Measurements from ENCODE around the gene PEX5. TPM values are rescaled to one million over a fixed set of nuclear protein-coding genes. Genes with fewer than 3 reads are reported as not detected.

Gene PEX5
- total RNA-seq, 1 donor from 2014 or later, result 20.2 TPM

DNA sequence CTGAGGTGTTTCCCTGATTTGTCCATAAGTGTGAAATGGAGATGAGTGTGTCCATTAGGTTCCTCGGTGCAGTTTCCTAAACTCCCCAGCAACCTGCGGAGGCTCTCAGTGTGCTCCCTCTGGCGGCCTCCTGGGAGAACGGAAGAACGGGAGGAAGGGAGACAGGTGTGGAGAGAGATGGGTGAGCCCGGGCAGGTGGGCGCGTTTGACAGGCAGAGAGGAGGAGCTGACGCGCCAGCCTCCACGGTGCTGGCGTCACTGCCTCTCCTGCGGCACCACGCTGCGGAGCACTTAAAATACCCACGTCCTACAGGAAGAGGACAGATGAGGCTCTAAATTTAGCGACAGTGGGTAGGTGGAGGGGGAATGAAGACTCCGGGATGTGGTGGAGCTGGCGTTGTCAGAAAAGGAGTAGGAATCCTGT is 26.8 kb upstream of the PEX5 start:
- no peak overlapping the region for H3K4me3 ChIP-seq
- peaks cover 4% of the 10 kb centered on the region for H3K36me3 Mint-ChIP-seq

GRCh38 chr12:7169951-7170350 is 19.5 kb upstream of the PEX5 start:
- Histone ChIP-seq H4K20me1 (ENCODE audit: low read depth) (no peaks in the 10 kb centered on the region), H3K4me2 (no peak overlapping the region), H2AFZ (replicated peaks) (no peak overlapping the region), H3F3A (ENCODE audit: low read depth) (no peaks in the 10 kb centered on the region), H3K9ac (no peak overlapping the region), H3K27ac (no peak overlapping the region), H3K4me3 (no peak overlapping the region), H3K36me3 (no peaks in the 10 kb centered on the region), H3K9me3 (ENCODE audit: low read depth) (peaks cover 38% of the 10 kb centered on the region), H3K27me3 (no peaks in the 10 kb centered on the region), H3K4me1 (no peaks in the 10 kb centered on the region), H3K79me2 (ENCODE audit: low read depth) (no peaks in the 10 kb centered on the region)
- Mint-ChIP-seq H3K36me3 (no peaks in the 10 kb centered on the region), H3K4me3 (no peak overlapping the region), H3K9me3 (peaks cover 59% of the 10 kb centered on the region), H3K27ac (no peak overlapping the region), H3K4me1 (no peaks in the 10 kb centered on the region), H3K27me3 (ENCODE audit: insufficient read depth, low read depth) (peaks cover 12% of the 10 kb centered on the region)
- TF ChIP-seq EZH2phosphoT487 (IDR thresholded peaks at IDR 0.05), result no peak
- TF ChIP-seq, protein P1, sequence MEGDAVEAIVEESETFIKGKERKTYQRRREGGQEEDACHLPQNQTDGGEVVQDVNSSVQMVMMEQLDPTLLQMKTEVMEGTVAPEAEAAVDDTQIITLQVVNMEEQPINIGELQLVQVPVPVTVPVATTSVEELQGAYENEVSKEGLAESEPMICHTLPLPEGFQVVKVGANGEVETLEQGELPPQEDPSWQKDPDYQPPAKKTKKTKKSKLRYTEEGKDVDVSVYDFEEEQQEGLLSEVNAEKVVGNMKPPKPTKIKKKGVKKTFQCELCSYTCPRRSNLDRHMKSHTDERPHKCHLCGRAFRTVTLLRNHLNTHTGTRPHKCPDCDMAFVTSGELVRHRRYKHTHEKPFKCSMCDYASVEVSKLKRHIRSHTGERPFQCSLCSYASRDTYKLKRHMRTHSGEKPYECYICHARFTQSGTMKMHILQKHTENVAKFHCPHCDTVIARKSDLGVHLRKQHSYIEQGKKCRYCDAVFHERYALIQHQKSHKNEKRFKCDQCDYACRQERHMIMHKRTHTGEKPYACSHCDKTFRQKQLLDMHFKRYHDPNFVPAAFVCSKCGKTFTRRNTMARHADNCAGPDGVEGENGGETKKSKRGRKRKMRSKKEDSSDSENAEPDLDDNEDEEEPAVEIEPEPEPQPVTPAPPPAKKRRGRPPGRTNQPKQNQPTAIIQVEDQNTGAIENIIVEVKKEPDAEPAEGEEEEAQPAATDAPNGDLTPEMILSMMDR (IDR thresholded peaks at IDR 0.05), result no peak
- no peak for TF ChIP-seq EZH2 (IDR thresholded peaks at IDR 0.05)
- DNase-seq (ENCODE audit: low spot score), result no peak

More for the DNA sequence above, 26.8 kb upstream of the PEX5 start:
- Histone ChIP-seq H3F3A (ENCODE audit: low read depth) (no peaks in the 10 kb centered on the region), H3K9me3 (ENCODE audit: low read depth) (peaks cover 9% of the 10 kb centered on the region), H3K4me1 (no peaks in the 10 kb centered on the region), H3K4me2 (no peak overlapping the region), H2AFZ (replicated peaks) (peak overlapping the region; percentile 92), H3K27ac (no peak overlapping the region), H3K36me3 (no peaks in the 10 kb centered on the region), H3K27me3 (peaks cover 17% of the 10 kb centered on the region), H3K9ac (no peak overlapping the region), H4K20me1 (ENCODE audit: low read depth) (no peaks in the 10 kb centered on the region), H3K79me2 (ENCODE audit: low read depth) (no peaks in the 10 kb centered on the region)
- Mint-ChIP-seq H3K4me1 (no peaks in the 10 kb centered on the region), H3K9me3 (peaks cover 26% of the 10 kb centered on the region), H3K27me3 (ENCODE audit: insufficient read depth, low read depth) (peaks cover 11% of the 10 kb centered on the region), H3K27ac (no peak overlapping the region), H3K4me3 (no peak overlapping the region)
- no peak for TF ChIP-seq EZH2 (IDR thresholded peaks at IDR 0.05)
- TF ChIP-seq, protein P1 (IDR thresholded peaks at IDR 0.05), result peak; percentile 67
- TF ChIP-seq EZH2phosphoT487 (IDR thresholded peaks at IDR 0.05), result no peak
- peak; percentile 58 for DNase-seq (ENCODE audit: low spot score)

DNA sequence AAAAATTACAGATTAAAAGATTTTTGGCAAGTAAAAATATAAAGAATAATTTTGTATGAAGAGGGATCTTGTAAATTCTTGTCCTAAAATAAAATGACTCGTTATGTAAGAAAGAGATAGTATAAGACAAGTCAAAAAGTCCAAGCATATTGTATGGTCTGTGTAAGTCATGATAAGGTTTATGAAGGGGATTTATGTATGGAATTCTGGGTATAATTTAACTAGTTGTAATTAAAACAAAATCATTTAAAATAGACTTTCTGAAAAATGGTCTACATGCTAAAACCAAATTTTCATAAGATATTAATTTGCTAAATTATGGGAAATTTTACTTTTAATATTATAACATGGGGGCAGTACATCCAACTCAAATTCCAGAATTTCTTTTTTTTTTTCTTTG is 17.6 kb upstream of the PEX5 start:
- Mint-ChIP-seq H3K9me3 (peaks cover 56% of the 10 kb centered on the region), H3K36me3 (no peaks in the 10 kb centered on the region), H3K4me1 (no peaks in the 10 kb centered on the region), H3K4me3 (no peak overlapping the region), H3K27ac (no peak overlapping the region), H3K27me3 (ENCODE audit: insufficient read depth, low read depth) (peaks cover 11% of the 10 kb centered on the region)
- H3K9ac ChIP-seq, result no peak overlapping the region
- H3K4me2 ChIP-seq, result no peak overlapping the region
- H3K4me3 ChIP-seq, result no peak overlapping the region
- H3K79me2 ChIP-seq (ENCODE audit: low read depth), result no peaks in the 10 kb centered on the region
- no peaks in the 10 kb centered on the region for H3K4me1 ChIP-seq
- H3F3A ChIP-seq (ENCODE audit: low read depth), result no peaks in the 10 kb centered on the region
- H3K36me3 ChIP-seq, result no peaks in the 10 kb centered on the region
- H2AFZ ChIP-seq (replicated peaks), result no peak overlapping the region
- DNase-seq (ENCODE audit: low spot score), result peak; percentile 9
- no peaks in the 10 kb centered on the region for H4K20me1 ChIP-seq (ENCODE audit: low read depth)
- H3K9me3 ChIP-seq (ENCODE audit: low read depth), result peaks cover 37% of the 10 kb centered on the region
- no peak for TF ChIP-seq EZH2phosphoT487 (IDR thresholded peaks at IDR 0.05)
- no peak for TF ChIP-seq EZH2 (IDR thresholded peaks at IDR 0.05)
- TF ChIP-seq, protein P1 (IDR thresholded peaks at IDR 0.05), result no peak
- no peak overlapping the region for H3K27ac ChIP-seq
- H3K27me3 ChIP-seq, result no peaks in the 10 kb centered on the region

Measured in neural progenitor cell (in vitro differentiated cells).